Heart left ventricle (tissue), 16 donors: Measurements from ENCODE around the gene SETBP1. TPM values are rescaled to one million over a fixed set of nuclear protein-coding genes. Genes with fewer than 3 reads are reported as not detected.

Experiments used
- ATAC-seq, 4 donors: fragments of 200-7000 bp; cut with Tn5 transposase; one replicate each; pipeline ENCODE4 v1.9.1; 2020 to 2022; ENCODE audit warnings: moderate library complexity in 4 of 4, mild to moderate bottlenecking in 3 of 4, moderate number of reproducible peaks in 1 of 4
- DNase-seq, 5 donors: peaks; one replicate each; pipeline ENCODE4 v3.0.0-alpha.2; 2020
- H3K27ac ChIP-seq, 12 donors: fragments of 200-600 bp; sonication (generic) in 4 of 12; one replicate each; pipeline versions ENCODE4 v1.5.0 to v1.8.0; 2016 to 2022; ENCODE audit warnings: mild to moderate bottlenecking in 2 of 12
- H3K27me3 ChIP-seq, 9 donors: fragments of 200-600 bp; sonication (generic) in 2 of 9; one replicate each; pipeline versions ENCODE4 v1.5.1 to v1.8.0; 2016 to 2022; ENCODE audit warnings: mild to moderate bottlenecking in 3 of 9
- H3K36me3 ChIP-seq, 9 donors: fragments of 200-600 bp; sonication (generic) in 2 of 9; one replicate each; pipeline versions ENCODE4 v1.5.0 to v1.8.0; 2018 to 2022; ENCODE audit warnings: mild to moderate bottlenecking in 2 of 9
- H3K4me1 ChIP-seq, 12 donors: fragments of 200-600 bp; sonication (generic) in 4 of 12; one replicate each; pipeline versions ENCODE4 v1.5.0 to v1.8.0; 2016 to 2022; ENCODE audit warnings: mild to moderate bottlenecking in 3 of 12
- H3K4me3 ChIP-seq, 12 donors: fragments of 200-600 bp; sonication (generic) in 4 of 12; one replicate each; pipeline versions ENCODE4 v1.5.0 to v1.8.0; 2017 to 2022; ENCODE audit warnings: mild to moderate bottlenecking in 9 of 12, moderate library complexity in 4 of 12
- H3K9me3 ChIP-seq, 12 donors: fragments of 200-600 bp; sonication (generic) in 4 of 12; one replicate each; pipeline versions ENCODE4 v1.5.0 to v1.8.0; 2016 to 2022; ENCODE audit warnings: mild to moderate bottlenecking in 1 of 12
- CTCF ChIP-seq, 12 donors: fragments of 200-600 bp; sonication (generic) in 4 of 12; IDR thresholded peaks; one replicate each; pipeline versions ENCODE4 v1.5.0 to v1.8.0; 2018 to 2022; ENCODE audit warnings: antibody characterized with exemption in 12 of 12, mild to moderate bottlenecking in 5 of 12
- POLR2A ChIP-seq, 2 donors: fragments of 450-650 bp; IDR thresholded peaks; one replicate each; pipeline ENCODE4 v1.6.1; 2017; ENCODE audit warnings: antibody characterized with exemption in 2 of 2, mild to moderate bottlenecking in 2 of 2, moderate library complexity in 2 of 2
- WGBS, 4 donors: extraction: QIAGEN DNeasy Blood & Tissue Kit in 2 of 4; methylation state at CpG; one replicate each; pipeline versions ENCODE4 v1.1.5 to v1.1.7; 2013 to 2018; 5-methylcytosine and 5-hydroxymethylcytosine counted together
- intact Hi-C, 10 donors: fragments of 100-400 bp; cut with DNase I; formaldehyde crosslinking; loops; one replicate each; pipeline versions ENCODE4 v1.11.1 to v1.14.2; 2022
- polyA plus RNA-seq, 2 donors: library from polyadenylated mRNA; stranded (reverse); fragments of 200-250 nt; gene quantifications; one replicate each; pipeline ENCODE4 v1.2.3, GENCODE V29; 2013
- total RNA-seq, 9 donors: library from RNA; depleted of rRNA in 2 of 9; stranded (reverse); fragments of >200 nt in 2 of 9; fragmentation: NEBNext Ultra II Directional in 3 of 9; extraction: Animal tissue kit (Norgen Biotek cat#: 25700) in 3 of 9; gene quantifications; one replicate each; pipeline versions ENCODE4 v1.1.0 to v1.2.4, GENCODE V29; 2016 to 2023
- donor health status: ischemic (EF 13 %, LVEDD 7.1; RV severe dilation, severe dysfunction).
- donor health status: healthy with polysubstance abuse.
- donor health status: DM: no; HTN: yes; CAD: no.
- donor health status: DM: no; HTN: no; CAD: no.
- donor health status: ischemic (EF 25% LVEDD 6.9; RV normal size, moderate dysfunction).
- donor health status: ischemic (EF 25% LVEDD 5.7; RV mildly dilated, moderate dysfunction).
- donor health status: healthy.
- donor health status: DM: yes; HTN: yes; CAD: no.
- donor health status: ischemic (EF 35%, LVEDD 5.7; RV mildly dilated, moderate dysfunction).
- donor health status: nonischemic (EF 11% LVEDD 7.7; RV severe dilation, severe dysfunction).
- donor health status: DM: yes; HTN: yes; CAD: no.
- donor health status: PGD.
- donor health status: ischemic (EF 29% LVEDD 5.4; RV normal size, mild dysfunction).
- donor health status: nonischemic (EF 23%, LVEDD 6.1; RV moderate dilation, normal function).

SETBP1 gene
- total and polyA plus RNA-seq, 11 donors = 1.2 to 10.6 (median 5.5) TPM

- Histone ChIP-seq H3K9me3 (no peaks in the 10 kb centered on the region), H3K27me3 (no peaks in the 10 kb centered on the region), H3K4me1 (peaks cover 0 to 34% (median 15%) of the 10 kb centered on the region in 12 donors), H3K4me3 (no peak overlapping the region), H3K36me3 (no peaks in the 10 kb centered on the region), H3K27ac (no peak overlapping the region)
- 52 to 75% (median 61%) methylated on average over 1 of the region's 1 CpG for WGBS, 4 donors
- peak in 2 of 4 donors; percentile 25 to 59 for ATAC-seq
- TF ChIP-seq CTCF (IDR thresholded peaks at IDR 0.05) (no peak), POLR2A (IDR thresholded peaks at IDR 0.05) (no peak)
- DNase-seq = no peak
- intact Hi-C loops = no loop called here
These were observed 388.9 kb downstream of the SETBP1 start for GRCh38 chr18:45069546-45069945.

GRCh38 chr18:45071956-45072355 lies 391.3 kb downstream of the SETBP1 start:
- intact Hi-C loops = no loop called here
- Histone ChIP-seq H3K9me3 (no peaks in the 10 kb centered on the region), H3K36me3 (no peaks in the 10 kb centered on the region), H3K27ac (no peak overlapping the region), H3K4me3 (no peak overlapping the region), H3K4me1 (peaks cover 0 to 19% (median 3%) of the 10 kb centered on the region in 12 donors), H3K27me3 (no peaks in the 10 kb centered on the region)
- 71 to 78% (median 76%) methylated on average over 3 of the region's 3 CpGs for WGBS, 4 donors
- no peak for ATAC-seq
- TF ChIP-seq POLR2A (IDR thresholded peaks at IDR 0.05) = no peak
- TF ChIP-seq CTCF (IDR thresholded peaks at IDR 0.05) = no peak
- no peak for DNase-seq

- Histone ChIP-seq H3K36me3 (no peaks in the 10 kb centered on the region), H3K27ac (no peak overlapping the region), H3K4me1 (peaks cover 0 to 10% (median 0%) of the 10 kb centered on the region in 12 donors), H3K27me3 (no peaks in the 10 kb centered on the region), H3K4me3 (no peak overlapping the region), H3K9me3 (no peaks in the 10 kb centered on the region)
- intact Hi-C loops = no loop called here
- ATAC-seq (no peak), DNase-seq (no peak)
- no peak for TF ChIP-seq CTCF (IDR thresholded peaks at IDR 0.05)
- TF ChIP-seq POLR2A (IDR thresholded peaks at IDR 0.05) = no peak
These were observed 392.9 kb downstream of the SETBP1 start for GRCh38 chr18:45073556-45073955.

DNA sequence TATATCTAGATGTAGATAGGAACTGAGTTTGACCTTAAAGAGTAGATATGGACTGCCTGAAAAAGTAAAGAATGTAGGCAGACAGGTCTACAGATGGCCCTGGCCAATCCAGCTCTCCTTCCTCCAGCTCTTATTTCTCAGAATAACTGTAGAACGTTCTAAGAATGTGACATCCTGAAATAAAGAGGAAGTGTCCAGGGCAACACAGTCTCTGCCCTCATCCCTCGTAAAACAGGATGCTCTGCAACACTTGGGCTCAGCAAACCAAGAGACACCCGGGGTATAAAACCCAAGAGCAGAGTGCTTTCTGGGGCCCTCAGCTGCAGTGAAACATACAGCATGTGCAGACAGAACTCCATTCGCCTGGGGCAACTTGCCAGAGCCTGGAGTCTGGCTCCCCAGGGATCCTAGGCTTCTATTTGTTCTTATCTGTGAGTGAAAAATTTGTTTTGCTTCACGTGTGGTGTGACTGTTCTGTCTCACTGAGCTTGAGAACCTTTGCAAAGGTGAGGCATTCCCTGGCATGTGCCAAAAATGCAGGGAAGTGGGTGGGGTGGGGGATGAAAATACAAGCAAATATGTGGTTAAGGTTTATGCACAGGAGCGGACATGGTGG lies 401.0 kb downstream of the SETBP1 start:
- H3K4me3 ChIP-seq = no peak overlapping the region
- TF ChIP-seq CTCF (IDR thresholded peaks at IDR 0.05) = no peak
- TF ChIP-seq POLR2A (IDR thresholded peaks at IDR 0.05) = no peak
- intact Hi-C loops = no loop called here
- no peak for DNase-seq
- no peaks in the 10 kb centered on the region for H3K36me3 ChIP-seq
- H3K4me1 ChIP-seq = no peaks in the 10 kb centered on the region
- H3K27ac ChIP-seq = no peak overlapping the region
- H3K9me3 ChIP-seq = peaks cover 0 to 10% (median 0%) of the 10 kb centered on the region in 12 donors
- H3K27me3 ChIP-seq = peaks cover 0 to 7% (median 0%) of the 10 kb centered on the region in 9 donors
- 60 to 70% (median 64%) methylated on average over 6 of the region's 6 CpGs for WGBS, 4 donors
- ATAC-seq = no peak
